Endothelial cell of coronary artery (primary cell): Measurements from ENCODE around the gene HMCN1. TPM values are rescaled to one million over a fixed set of nuclear protein-coding genes. Genes with fewer than 3 reads are reported as not detected.

Experiments used
- total RNA-seq: library from RNA; depleted of rRNA; stranded (reverse); fragments of >200 nt; gene quantifications from 2 replicates; pipeline ENCODE4 v1.2.3, GENCODE V29; 2014

The HMCN1 gene
- total RNA-seq, result 7.2 and 10.9 TPM in 2 replicates

DNA sequence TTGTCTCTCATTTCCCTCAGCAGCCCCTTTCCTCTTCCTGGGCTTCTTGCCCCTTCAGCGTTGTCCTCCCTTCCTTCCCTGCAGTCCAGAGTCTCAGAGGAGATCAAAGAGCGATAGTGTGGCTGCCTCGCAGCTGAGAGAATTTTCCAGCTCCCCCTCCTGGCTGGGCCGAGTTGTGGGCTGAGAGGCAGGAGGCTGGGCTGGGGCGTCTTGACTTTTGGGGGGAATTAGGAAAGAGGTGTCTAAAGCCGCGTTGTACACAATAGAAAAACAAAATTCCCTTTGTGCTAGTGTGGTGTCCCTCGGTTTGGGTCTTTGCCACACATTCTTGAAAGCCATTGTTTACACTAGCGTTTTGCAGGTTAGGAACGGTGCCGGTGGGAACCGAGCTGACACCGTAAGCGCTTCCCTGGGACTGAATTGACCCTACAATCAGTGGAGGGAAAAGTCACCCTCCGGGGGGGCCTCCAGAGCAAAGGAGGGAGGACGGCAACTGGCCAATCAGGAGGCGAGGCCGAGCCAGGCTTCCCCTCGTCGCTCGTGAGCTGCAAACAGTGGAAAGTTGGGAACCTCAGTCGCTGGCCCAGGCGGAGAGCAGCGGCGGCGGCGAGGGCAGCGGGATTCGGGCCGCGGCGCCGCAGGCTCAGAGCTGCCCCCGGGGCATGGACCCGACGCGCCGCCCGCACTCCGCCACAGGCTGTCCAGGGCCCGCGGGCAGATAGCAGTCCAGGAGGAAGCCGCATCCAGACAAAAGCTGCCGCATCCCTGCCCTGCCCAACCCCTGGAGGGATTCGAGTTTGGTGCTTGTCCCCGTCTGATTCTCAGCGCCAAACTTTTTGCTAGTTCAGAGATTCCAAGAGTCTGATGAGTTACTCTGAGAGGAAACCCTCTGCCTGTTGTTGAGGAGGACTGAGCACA is at the start of gene HMCN1:
Gene HMCN1 (plus strand): TSS at position 574 of the 918 bp plus-strand sequence. CDS start 389 bp downstream, outside the sequence.

